ENCODE data around the gene DCTN4.
"Not testable (repeated sequence)": the region's sequence is repeated elsewhere in the genome, so short reads cannot be mapped to it uniquely, and the experiment has no call there.

Gene DCTN4

GRCh38 chr5:150758531-150759333, at the start of gene DCTN4:
Gene DCTN4, minus strand, starts transcription at chr5:150759017. Its CDS starts 24 bp downstream, at chr5:150758993.
- peak; percentile 97 to 98 for DNase-seq

- DNase-seq: no peak
These were observed 45.6 kb upstream of the DCTN4 start for GRCh38 chr5:150804388-150804787.

- peak; percentile 33 to 34 for DNase-seq
These were observed 42.5 kb upstream of the DCTN4 start for GRCh38 chr5:150801117-150801927.

GRCh38 chr5:150797384-150797783, 38.6 kb upstream of the DCTN4 start:
- DNase-seq: no peak

- DNase-seq: no peak
These were observed 36.1 kb upstream of the DCTN4 start for GRCh38 chr5:150794927-150795326.

- not testable (repeated sequence) for DNase-seq
These were observed 34.6 kb upstream of the DCTN4 start for GRCh38 chr5:150793423-150793888.

GRCh38 chr5:150791536-150791935, 32.7 kb upstream of the DCTN4 start:
- no peak for DNase-seq

- no peak for DNase-seq
These were observed 31.3 kb upstream of the DCTN4 start for GRCh38 chr5:150789943-150790611.

GRCh38 chr5:150789450-150789849, 30.6 kb upstream of the DCTN4 start:
- no peak for DNase-seq

- DNase-seq: no peak
These were observed 30.2 kb upstream of the DCTN4 start for GRCh38 chr5:150788977-150789376.

- DNase-seq: no peak
These were observed 28.8 kb upstream of the DCTN4 start for GRCh38 chr5:150787656-150788055.

GRCh38 chr5:150786876-150787275, 28.1 kb upstream of the DCTN4 start:
- no peak for DNase-seq

- DNase-seq: no peak
These were observed 27.1 kb upstream of the DCTN4 start for GRCh38 chr5:150785950-150786349.

GRCh38 chr5:150783422-150783928, 24.7 kb upstream of the DCTN4 start:
- peak; percentile 12 to 46 for DNase-seq

GRCh38 chr5:150782850-150783249, 24.0 kb upstream of the DCTN4 start:
- no peak for DNase-seq

GRCh38 chr5:150781706-150782614, 23.1 kb upstream of the DCTN4 start:
- peak in 1 of 2 experiments; percentile 30 for DNase-seq

GRCh38 chr5:150780816-150781221, 22.0 kb upstream of the DCTN4 start:
- DNase-seq: no peak

- no peak for DNase-seq
These were observed 21.4 kb upstream of the DCTN4 start for GRCh38 chr5:150780187-150780692.

- DNase-seq: no peak
These were observed 20.8 kb upstream of the DCTN4 start for GRCh38 chr5:150779397-150780186.

GRCh38 chr5:150778517-150779396, 19.9 kb upstream of the DCTN4 start, which contains the start of gene SMIM3:
Gene SMIM3, plus strand, starts transcription at chr5:150778757. Its CDS starts 16,684 bp downstream, at chr5:150795441.
- DNase-seq: peak in 1 of 2 experiments; percentile 31
